Measurements from ENCODE around the gene CSNK1G3. TPM values are rescaled to one million over a fixed set of nuclear protein-coding genes. Genes with fewer than 3 reads are reported as not detected.

CSNK1G3 gene
- total and polyA plus RNA-seq, 2 experiments from 2014 or later: 37.4 to 79.9 TPM

DNA sequence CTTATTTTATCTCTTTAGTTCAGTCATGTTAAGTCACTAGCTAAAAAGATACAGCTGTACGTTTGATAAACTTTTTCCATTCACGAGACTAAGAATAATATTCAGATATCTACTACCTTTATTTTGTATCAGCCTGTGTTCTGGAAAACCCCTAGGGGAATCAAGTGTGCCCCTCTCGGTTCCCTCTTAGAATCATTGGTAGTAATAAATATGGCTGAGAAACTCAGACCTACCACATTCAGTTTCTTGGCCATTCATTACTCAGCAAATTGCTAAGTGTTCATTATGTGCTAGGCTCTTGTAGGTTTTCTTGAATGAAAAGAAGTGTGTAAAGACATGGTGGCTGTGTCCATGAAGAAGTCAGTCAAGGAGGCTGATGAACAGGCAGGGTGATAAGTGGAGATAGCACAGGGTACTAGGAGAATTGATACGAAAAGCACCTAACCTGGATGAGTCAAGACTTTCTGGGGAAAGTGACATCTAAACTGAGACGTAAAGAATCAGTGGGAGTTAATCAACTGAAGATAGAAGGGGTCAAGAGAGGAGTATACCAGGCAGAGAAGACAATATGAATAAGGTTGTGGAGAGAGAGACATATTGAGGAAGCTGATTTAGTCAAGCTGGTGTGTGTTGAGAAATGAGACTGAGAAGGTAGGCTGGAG lies 86.2 kb downstream of the CSNK1G3 start:
- H4K20me1 ChIP-seq (ENCODE audit: insufficient read depth): no peaks in the 10 kb centered on the region
- H3K4me1 ChIP-seq (ENCODE audit: insufficient read depth): no peaks in the 10 kb centered on the region
- in situ Hi-C loops (cut with MboI): no loop called here
- no peak for DNase-seq
- no peak for TF ChIP-seq EZH2 (IDR thresholded peaks at IDR 0.05; ENCODE audit: insufficient read depth, poor library complexity, severe bottlenecking)
- peaks cover 52% of the 10 kb centered on the region for H3K36me3 ChIP-seq (ENCODE audit: low read depth)
- H3K27me3 ChIP-seq (replicated peaks; ENCODE audit: insufficient read depth): no peaks in the 10 kb centered on the region
- no peak overlapping the region for H3K4me2 ChIP-seq (ENCODE audit: unreplicated experiment)
- H3K79me2 ChIP-seq (ENCODE audit: insufficient read depth): no peaks in the 10 kb centered on the region
- no peak overlapping the region for H2AFZ ChIP-seq
- WGBS, 2 experiments (ENCODE audit: low coverage in 1 of 2, low lambda C conversion rate in 2 of 2, missing lambda C conversion rate in 2 of 2): 95 to 96% methylated on average over 5 of the region's 5 CpGs
- no peak overlapping the region for H3K4me3 ChIP-seq
- H3K27ac ChIP-seq: no peak overlapping the region
- H3K9me2 ChIP-seq (ENCODE audit: insufficient read depth): no peaks in the 10 kb centered on the region
- no peak overlapping the region for H3K9ac ChIP-seq
- H3K9me3 ChIP-seq (ENCODE audit: low read depth): no peaks in the 10 kb centered on the region
- no peaks in the 10 kb centered on the region for H3F3A ChIP-seq (ENCODE audit: insufficient read depth)

DNA sequence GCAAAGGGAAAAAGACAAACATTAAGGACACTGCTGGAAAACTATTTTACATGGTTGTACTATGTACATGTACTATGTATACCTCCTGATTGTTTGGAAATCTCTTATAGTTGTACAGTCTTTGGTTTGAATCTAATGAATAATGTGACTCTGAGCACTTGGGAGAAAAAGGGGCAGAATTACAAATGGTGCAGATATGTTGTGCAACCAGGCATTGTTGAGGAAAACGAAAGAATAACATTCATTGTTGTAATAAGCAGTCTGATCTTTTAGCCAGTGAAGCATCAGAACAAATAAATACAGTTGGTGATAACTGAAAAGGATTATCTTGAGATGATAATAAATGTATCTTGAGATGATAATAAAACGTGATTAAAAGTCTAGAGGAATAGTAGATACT lies 87.2 kb downstream of the CSNK1G3 start:
- no peak overlapping the region for H3K4me3 ChIP-seq
- no peaks in the 10 kb centered on the region for H3K9me3 ChIP-seq (ENCODE audit: low read depth)
- H3K27ac ChIP-seq: no peak overlapping the region
- H2AFZ ChIP-seq: no peak overlapping the region
- H3K79me2 ChIP-seq (ENCODE audit: insufficient read depth): no peaks in the 10 kb centered on the region
- H4K20me1 ChIP-seq (ENCODE audit: insufficient read depth): no peaks in the 10 kb centered on the region
- no peak for DNase-seq
- H3K9me2 ChIP-seq (ENCODE audit: insufficient read depth): no peaks in the 10 kb centered on the region
- no peaks in the 10 kb centered on the region for H3F3A ChIP-seq (ENCODE audit: insufficient read depth)
- no peak overlapping the region for H3K4me2 ChIP-seq (ENCODE audit: unreplicated experiment)
- H3K9ac ChIP-seq: no peak overlapping the region
- in situ Hi-C loops (cut with MboI): no loop called here
- H3K27me3 ChIP-seq (replicated peaks; ENCODE audit: insufficient read depth): no peaks in the 10 kb centered on the region
- H3K4me1 ChIP-seq (ENCODE audit: insufficient read depth): no peaks in the 10 kb centered on the region
- 93 to 97% methylated on average over 2 of the region's 2 CpGs for WGBS, 2 experiments (ENCODE audit: low coverage in 1 of 2, low lambda C conversion rate in 2 of 2, missing lambda C conversion rate in 2 of 2)
- H3K36me3 ChIP-seq (ENCODE audit: low read depth): peaks cover 46% of the 10 kb centered on the region
- no peak for TF ChIP-seq EZH2 (IDR thresholded peaks at IDR 0.05; ENCODE audit: insufficient read depth, poor library complexity, severe bottlenecking)
- no peak for TF ChIP-seq EZH2phosphoT487 (IDR thresholded peaks at IDR 0.05; ENCODE audit: insufficient read depth, low read depth)

DNA sequence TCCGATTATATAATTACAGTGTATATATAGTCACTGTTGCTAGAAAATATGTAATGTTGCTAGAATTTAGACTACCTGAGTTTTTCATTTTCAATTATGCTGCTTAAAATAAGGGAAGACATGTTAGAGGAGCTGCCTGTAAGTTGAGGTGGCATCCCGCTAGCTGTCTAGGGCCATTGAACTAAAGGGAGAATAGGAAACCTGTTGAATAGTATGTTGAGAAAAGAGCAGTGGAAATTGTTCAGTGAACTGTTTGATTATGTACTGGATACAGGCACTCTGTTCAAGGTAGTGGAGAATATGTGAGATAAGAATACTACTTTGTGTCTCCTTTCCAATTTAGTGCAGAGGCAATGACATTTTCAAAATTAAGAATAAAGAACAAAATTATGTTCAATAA lies 89.6 kb downstream of the CSNK1G3 start:
- in situ Hi-C loops (cut with MboI): loop anchor here (25.0 kb wide), 1 partner anchor 189 kb away; the partner anchor contains the start of gene CEP120
- Histone ChIP-seq H2AFZ (no peak overlapping the region), H3K4me1 (ENCODE audit: insufficient read depth) (no peaks in the 10 kb centered on the region), H3K4me2 (ENCODE audit: unreplicated experiment) (no peak overlapping the region), H4K20me1 (ENCODE audit: insufficient read depth) (no peaks in the 10 kb centered on the region), H3K79me2 (ENCODE audit: insufficient read depth) (no peaks in the 10 kb centered on the region), H3K9me2 (ENCODE audit: insufficient read depth) (no peaks in the 10 kb centered on the region), H3K9ac (no peak overlapping the region), H3K36me3 (ENCODE audit: low read depth) (peaks cover 26% of the 10 kb centered on the region), H3K4me3 (no peak overlapping the region), H3K27ac (no peak overlapping the region), H3K27me3 (replicated peaks; ENCODE audit: insufficient read depth) (no peaks in the 10 kb centered on the region), H3K9me3 (ENCODE audit: low read depth) (no peaks in the 10 kb centered on the region), H3F3A (ENCODE audit: insufficient read depth) (no peaks in the 10 kb centered on the region)
- WGBS, 2 experiments (ENCODE audit: low coverage in 1 of 2, low lambda C conversion rate in 2 of 2, missing lambda C conversion rate in 2 of 2): 100% methylated on average over 2 of the region's 2 CpGs
- DNase-seq: no peak
- TF ChIP-seq EZH2phosphoT487 (IDR thresholded peaks at IDR 0.05; ENCODE audit: insufficient read depth, low read depth): no peak
- TF ChIP-seq EZH2 (IDR thresholded peaks at IDR 0.05; ENCODE audit: insufficient read depth, poor library complexity, severe bottlenecking): no peak

GRCh38 chr5:123605822-123606221 lies 93.8 kb downstream of the CSNK1G3 start:
- DNase-seq: no peak
- in situ Hi-C loops (cut with MboI): loop anchor here (25.0 kb wide), 1 partner anchor 194 kb away; the partner anchor contains the start of gene CEP120

More at GRCh38 chr5:123605822-123606221, 93.8 kb downstream of the CSNK1G3 start:
- H3K36me3 ChIP-seq (ENCODE audit: low read depth): peaks cover 28% of the 10 kb centered on the region
- H2AFZ ChIP-seq: no peak overlapping the region
- no peak overlapping the region for H3K4me3 ChIP-seq
- H3K4me2 ChIP-seq (ENCODE audit: unreplicated experiment): no peak overlapping the region
- H3K9me3 ChIP-seq (ENCODE audit: low read depth): no peaks in the 10 kb centered on the region
- H3K79me2 ChIP-seq (ENCODE audit: insufficient read depth): no peaks in the 10 kb centered on the region
- H4K20me1 ChIP-seq (ENCODE audit: insufficient read depth): no peaks in the 10 kb centered on the region
- no peak overlapping the region for H3K9ac ChIP-seq
- H3K4me1 ChIP-seq (ENCODE audit: insufficient read depth): no peaks in the 10 kb centered on the region
- H3K27ac ChIP-seq: no peak overlapping the region
- peaks cover 28% of the 10 kb centered on the region for H3F3A ChIP-seq (ENCODE audit: insufficient read depth)
- no peaks in the 10 kb centered on the region for H3K27me3 ChIP-seq (replicated peaks; ENCODE audit: insufficient read depth)
- TF ChIP-seq EZH2 (IDR thresholded peaks at IDR 0.05; ENCODE audit: insufficient read depth, poor library complexity, severe bottlenecking) (no peak), EZH2phosphoT487 (IDR thresholded peaks at IDR 0.05; ENCODE audit: insufficient read depth, low read depth) (no peak)
- no peaks in the 10 kb centered on the region for H3K9me2 ChIP-seq (ENCODE audit: insufficient read depth)

Data from GM23248 (cell line).